CD14-positive monocyte (primary cell): Measurements from ENCODE around the gene CTNNBL1. TPM values are rescaled to one million over a fixed set of nuclear protein-coding genes. Genes with fewer than 3 reads are reported as not detected.
A peak's percentile ranks its signal among the peaks of the same experiment; 100 is the strongest.

Source experiments
- DNase-seq, 3 donors: peaks; one replicate each; pipeline ENCODE4 v3.0.0-alpha.2; 2011 to 2022
- H2AFZ ChIP-seq: 2 replicates; pipeline ENCODE4 v1.6.0; 2012; ENCODE audit warnings: mild to moderate bottlenecking, low read depth, low read length, inconsistent platforms; ENCODE audit not compliant: insufficient read depth, poor library complexity, severe bottlenecking
- H3K27ac ChIP-seq, 2 donors: 1 replicate in 1 of 2; 2 replicates in 1 of 2; pipeline ENCODE4 v1.5.1; 2012 to 2013; ENCODE audit warnings: low read length in 2 of 2, control low read depth in 1 of 2, inconsistent platforms in 1 of 2, low read depth in 1 of 2, mild to moderate bottlenecking in 1 of 2
- H3K27me3 ChIP-seq, 2 donors: one replicate each; pipeline versions ENCODE4 v1.6.0 to v1.6.1; 2011 to 2013; ENCODE audit warnings: low read length in 2 of 2; ENCODE audit not compliant: control insufficient read depth in 2 of 2, insufficient read depth in 2 of 2
- H3K36me3 ChIP-seq, 2 donors: replicated peaks in 1 of 2; 1 replicate in 1 of 2; 2 replicates in 1 of 2; pipeline versions ENCODE4 v1.5.1 to v1.6.1; 2012 to 2013; ENCODE audit warnings: low read length in 2 of 2, control low read depth in 1 of 2, inconsistent platforms in 1 of 2, mild to moderate bottlenecking in 1 of 2; ENCODE audit not compliant: insufficient read depth in 2 of 2, control insufficient read depth in 1 of 2
- H3K4me1 ChIP-seq, 2 donors: 1 replicate in 1 of 2; 2 replicates in 1 of 2; pipeline versions ENCODE4 v1.5.1 to v1.6.1; 2012 to 2013; ENCODE audit warnings: low read length in 2 of 2, control low read depth in 1 of 2, inconsistent platforms in 1 of 2, mild to moderate bottlenecking in 1 of 2, moderate library complexity in 1 of 2; ENCODE audit not compliant: insufficient read depth in 2 of 2, control insufficient read depth in 1 of 2
- H3K4me2 ChIP-seq: replicated peaks from 2 replicates; pipeline ENCODE3; 2012; ENCODE audit warnings: low read length, moderate library complexity, mild to moderate bottlenecking; ENCODE audit not compliant: poor library complexity, severe bottlenecking; ENCODE audit errors: extremely low read depth
- H3K4me3 ChIP-seq, 3 experiments: fragments of 200-600 bp in 1 of 3; sonication (generic) in 1 of 3; replicated peaks in 1 of 3; 1 replicate in 2 of 3; 2 replicates in 1 of 3; pipeline ENCODE4 v1.5.1; 2011 to 2013; ENCODE audit warnings: low read length in 3 of 3, mild to moderate bottlenecking in 3 of 3, control low read depth in 2 of 3, low read depth in 2 of 3, inconsistent platforms in 1 of 3, moderate library complexity in 1 of 3
- H3K79me2 ChIP-seq: 2 replicates; pipeline ENCODE4 v1.6.0; 2012; ENCODE audit warnings: mild to moderate bottlenecking, control low read depth, inconsistent platforms, low read length, moderate library complexity; ENCODE audit not compliant: insufficient read depth
- H3K9ac ChIP-seq: 2 replicates; pipeline ENCODE4 v1.6.0; 2017; ENCODE audit warnings: low read length, mild to moderate bottlenecking; ENCODE audit not compliant: insufficient read depth, poor library complexity, severe bottlenecking
- H3K9me3 ChIP-seq, 2 donors: replicated peaks in 1 of 2; 1 replicate in 1 of 2; 2 replicates in 1 of 2; pipeline versions ENCODE4 v1.5.1 to v1.6.1; 2012 to 2013; ENCODE audit warnings: low read length in 2 of 2, control low read depth in 1 of 2; ENCODE audit not compliant: control insufficient read depth in 1 of 2, insufficient read depth in 1 of 2
- H4K20me1 ChIP-seq: 2 replicates; pipeline ENCODE4 v1.6.0; 2012; ENCODE audit warnings: mild to moderate bottlenecking, low read length, control low read depth, moderate library complexity; ENCODE audit not compliant: insufficient read depth
- H3K27ac Mint-ChIP-seq, 7 donors: one replicate each; pipeline ENCODE4 v1.8.0; 2020; ENCODE audit warnings: mild to moderate bottlenecking in 7 of 7, mixed read lengths in 7 of 7, moderate library complexity in 6 of 7, inconsistent platforms in 2 of 7
- H3K27me3 Mint-ChIP-seq, 3 donors: one replicate each; pipeline ENCODE4 v1.8.0; 2021 to 2022; ENCODE audit warnings: low read depth in 3 of 3, mild to moderate bottlenecking in 3 of 3, mixed read lengths in 3 of 3, moderate library complexity in 3 of 3, inconsistent platforms in 1 of 3
- H3K36me3 Mint-ChIP-seq, 2 donors: one replicate each; pipeline ENCODE4 v1.8.0; 2020; ENCODE audit warnings: mixed read lengths in 2 of 2, inconsistent platforms in 1 of 2, mild to moderate bottlenecking in 1 of 2
- H3K4me1 Mint-ChIP-seq: one replicate; pipeline ENCODE4 v1.8.0; 2020; ENCODE audit warnings: mild to moderate bottlenecking, mixed read lengths
- H3K4me3 Mint-ChIP-seq, 2 donors: one replicate each; pipeline ENCODE4 v1.8.0; 2020; ENCODE audit warnings: mild to moderate bottlenecking in 2 of 2, mixed read lengths in 2 of 2, moderate library complexity in 1 of 2
- H3K9me3 Mint-ChIP-seq, 7 donors: one replicate each; pipeline ENCODE4 v1.8.0; 2020 to 2022; ENCODE audit warnings: mixed read lengths in 7 of 7, mild to moderate bottlenecking in 6 of 7, moderate library complexity in 6 of 7, inconsistent platforms in 2 of 7
- CTCF ChIP-seq: fragments of 200-600 bp; IDR thresholded peaks from one replicate; pipeline ENCODE4 v1.8.0; 2022; ENCODE audit warnings: antibody characterized with exemption, mild to moderate bottlenecking
- WGBS: methylation state at CpG from one replicate; pipeline ENCODE4 v1.1.5; 2013; ENCODE audit warnings: missing lambda C conversion rate; ENCODE audit not compliant: insufficient coverage; 5-methylcytosine and 5-hydroxymethylcytosine counted together
- intact Hi-C, 2 donors: fragments of 100-400 bp; cut with micrococcal nuclease; formaldehyde crosslinking; loops; one replicate each; pipeline versions ENCODE4 v1.15.0 to v1.15.1; 2023
- polyA plus RNA-seq, 3 donors: library from polyadenylated mRNA; depleted of rRNA in 1 of 3; unstranded in 2 of 3; stranded (reverse) in 1 of 3; fragments of 300-500 nt in 2 of 3; fragments of >200 nt in 1 of 3; fragmentation: Illumina TruSeq in 2 of 3; gene quantifications; 1 replicate in 2 of 3; 2 replicates in 1 of 3; pipeline ENCODE4 v1.2.3, GENCODE V29; 2012 to 2021

The CTNNBL1 gene
- polyA plus RNA-seq, 3 donors, result 35.5 to 83.2 (median 77.3) TPM

GRCh38 chr20:37692459-37693166 lies 1.2 kb upstream of the CTNNBL1 start:
- H3K79me2 ChIP-seq, result peaks cover 25% of the 10 kb centered on the region
- Mint-ChIP-seq H3K27me3 (peaks cover 8 to 27% (median 22%) of the 10 kb centered on the region in 3 donors), H3K4me1 (peaks cover 29% of the 10 kb centered on the region), H3K4me3 (peak overlapping the region in 1 of 2 donors; percentile 22), H3K36me3 (peaks cover 0 to 5% of the 10 kb centered on the region in 2 donors), H3K9me3 (no peaks in the 10 kb centered on the region), H3K27ac (peak overlapping the region in 1 of 7 donors; percentile 31)
- no peaks in the 10 kb centered on the region for H3K36me3 ChIP-seq
- H3K9me3 ChIP-seq, result no peaks in the 10 kb centered on the region
- no peak for TF ChIP-seq CTCF
- no peaks in the 10 kb centered on the region for H4K20me1 ChIP-seq
- H3K4me1 ChIP-seq, result peaks cover 18 to 23% of the 10 kb centered on the region in 2 donors
- H3K4me2 ChIP-seq, result no peak overlapping the region
- intact Hi-C loops, result no loop called here
- peaks cover 9 to 17% of the 10 kb centered on the region in 2 donors for H3K27me3 ChIP-seq
- H2AFZ ChIP-seq, result peak overlapping the region; percentile 82
- 100% methylated on average over 2 of the region's 8 CpGs for WGBS
- H3K4me3 ChIP-seq, result no peak overlapping the region
- H3K9ac ChIP-seq, result no peak overlapping the region
- DNase-seq, result no peak
- H3K27ac ChIP-seq, result no peak overlapping the region

- H4K20me1 ChIP-seq, result peaks cover 3% of the 10 kb centered on the region
- H3K4me2 ChIP-seq, result peak overlapping the region; percentile 90
- peaks cover 7 to 27% (median 18%) of the 10 kb centered on the region in 3 donors for H3K27me3 Mint-ChIP-seq
- no peaks in the 10 kb centered on the region for H3K9me3 ChIP-seq
- peaks cover 6 to 13% of the 10 kb centered on the region in 2 donors for H3K27me3 ChIP-seq
- H3K4me3 Mint-ChIP-seq, result peak overlapping the region; percentile 93 to 100
- H3K4me1 ChIP-seq, result peaks cover 23 to 26% of the 10 kb centered on the region in 2 donors
- peaks cover 4 to 5% of the 10 kb centered on the region in 2 donors for H3K36me3 Mint-ChIP-seq
- peaks cover 33% of the 10 kb centered on the region for H3K4me1 Mint-ChIP-seq
- peak overlapping the region; percentile 38 to 91 (median 42) for H3K4me3 ChIP-seq
- no peak overlapping the region for H3K27ac ChIP-seq
- DNase-seq, result no peak
- no CpG with 5 or more reads among the region's 2 CpGs for WGBS
- intact Hi-C loops, result no loop called here
- no peaks in the 10 kb centered on the region for H3K9me3 Mint-ChIP-seq
- no peak overlapping the region for H3K9ac ChIP-seq
- peak overlapping the region in 3 of 7 donors; percentile 96 to 100 (median 98) for H3K27ac Mint-ChIP-seq
- H3K79me2 ChIP-seq, result peaks cover 31% of the 10 kb centered on the region
- TF ChIP-seq CTCF, result no peak
- peaks cover 0 to 1% of the 10 kb centered on the region in 2 donors for H3K36me3 ChIP-seq
- H2AFZ ChIP-seq, result peak overlapping the region; percentile 82
These were observed 592 bp upstream of the CTNNBL1 start for GRCh38 chr20:37693242-37693634.
